ENCODE data around the gene ACVR1B.

- TF ChIP-seq POLR2AphosphoS5 (IDR thresholded peaks at IDR 0.05; ENCODE audit: low read depth, low read length), result peak; percentile 55
- TF ChIP-seq REST (IDR thresholded peaks at IDR 0.05; ENCODE audit: insufficient read depth in 1 of 2, low read depth in 2 of 2, low read length in 2 of 2), result peak in 1 of 2 experiments; percentile 43; a peak in 1 of 4 replicates
- TF ChIP-seq SIN3A (IDR thresholded peaks at IDR 0.05; ENCODE audit: borderline replicate concordance, insufficient read depth, low read length), result 0 out of 2 replicates have a peak, but pooled peaks have one; percentile 48
- TF ChIP-seq TAF1 (IDR thresholded peaks at IDR 0.05; ENCODE audit: borderline replicate concordance, insufficient read depth, low read length), result 0 out of 2 replicates have a peak, but pooled peaks have one; percentile 34
Measured at GRCh38 chr12:51911788-51912711, 39.4 kb upstream of the ACVR1B start.

Measured in PFSK-1 (cell line).